KOPT-K1 (cell line): ENCODE results near the gene NSUN6.
"Not testable (repeated sequence)": the region's sequence is repeated elsewhere in the genome, so short reads cannot be mapped to it uniquely, and the experiment has no call there.

ENCODE experiments used
- H3K27ac ChIP-seq: fragments of 200-600 bp; sonication (generic); 2 replicates; pipeline ENCODE4 v1.5.1; 2016; ENCODE audit warnings: antibody characterized with exemption, mild to moderate bottlenecking, low read depth, low read length; ENCODE audit not compliant: poor library complexity, severe bottlenecking
- H3K36me3 ChIP-seq: fragments of 200-600 bp; sonication (generic); 2 replicates; pipeline ENCODE4 v1.5.1; 2017; ENCODE audit warnings: antibody characterized with exemption, mild to moderate bottlenecking, low read length, moderate library complexity; ENCODE audit not compliant: insufficient read depth
- H3K9me3 ChIP-seq: fragments of 200-600 bp; sonication (generic); 2 replicates; pipeline ENCODE4 v1.5.1; 2017; ENCODE audit warnings: antibody characterized with exemption, low read length, mild to moderate bottlenecking; ENCODE audit not compliant: insufficient read depth, poor library complexity, severe bottlenecking

Gene NSUN6

GRCh38 chr10:18639719-18640118, 11.7 kb downstream of the NSUN6 start:
- H3K36me3 ChIP-seq, H3K27ac ChIP-seq, H3K9me3 ChIP-seq: not testable (repeated sequence)

GRCh38 chr10:18637400-18637799, 14.0 kb downstream of the NSUN6 start:
- not testable (repeated sequence) for H3K9me3 ChIP-seq, H3K27ac ChIP-seq, H3K36me3 ChIP-seq

- no peaks in the 10 kb centered on the region; the same call in 1 of the 2 replicates for H3K36me3 ChIP-seq
- H3K9me3 ChIP-seq: no peaks in the 10 kb centered on the region
- H3K27ac ChIP-seq: no peak overlapping the region
These were observed 15.4 kb downstream of the NSUN6 start for GRCh38 chr10:18635995-18636394.

- not testable (repeated sequence) for H3K36me3 ChIP-seq, H3K27ac ChIP-seq, H3K9me3 ChIP-seq
These were observed 18.9 kb downstream of the NSUN6 start for GRCh38 chr10:18632500-18632899.

- H3K27ac ChIP-seq: peak overlapping the region; percentile 63
- H3K9me3 ChIP-seq: not testable (repeated sequence)
These were observed 23.9 kb downstream of the NSUN6 start for GRCh38 chr10:18627452-18628018.

GRCh38 chr10:18625886-18626285, 25.5 kb downstream of the NSUN6 start:
- no peak overlapping the region for H3K27ac ChIP-seq
- H3K36me3 ChIP-seq: peaks cover 10% of the 10 kb centered on the region
- no peaks in the 10 kb centered on the region for H3K9me3 ChIP-seq

More at GRCh38 chr10:18627452-18628018, 23.9 kb downstream of the NSUN6 start:
- H3K36me3 ChIP-seq: not testable (repeated sequence)

- peaks cover 18% of the 10 kb centered on the region for H3K36me3 ChIP-seq
- H3K9me3 ChIP-seq, H3K27ac ChIP-seq: not testable (repeated sequence)
These were observed 27.7 kb downstream of the NSUN6 start for GRCh38 chr10:18623671-18624070.

- H3K27ac ChIP-seq: no peak overlapping the region
These were observed 30.5 kb downstream of the NSUN6 start for GRCh38 chr10:18620856-18621255.

GRCh38 chr10:18619016-18619415, 32.4 kb downstream of the NSUN6 start:
- no peaks in the 10 kb centered on the region for H3K9me3 ChIP-seq
- peaks cover 39% of the 10 kb centered on the region for H3K36me3 ChIP-seq
- H3K27ac ChIP-seq: no peak overlapping the region

More at GRCh38 chr10:18620856-18621255, 30.5 kb downstream of the NSUN6 start:
- H3K9me3 ChIP-seq: no peaks in the 10 kb centered on the region
- H3K36me3 ChIP-seq: peaks cover 33% of the 10 kb centered on the region

- no peaks in the 10 kb centered on the region for H3K9me3 ChIP-seq
- H3K27ac ChIP-seq: no peak overlapping the region
- H3K36me3 ChIP-seq: peaks cover 58% of the 10 kb centered on the region
These were observed 35.0 kb downstream of the NSUN6 start for GRCh38 chr10:18616337-18616736.

GRCh38 chr10:18615618-18616017, 35.8 kb downstream of the NSUN6 start:
- Histone ChIP-seq H3K9me3 (no peaks in the 10 kb centered on the region), H3K36me3 (peaks cover 52% of the 10 kb centered on the region), H3K27ac (no peak overlapping the region)

- no peak overlapping the region for H3K27ac ChIP-seq
- H3K9me3 ChIP-seq: no peaks in the 10 kb centered on the region
- peaks cover 50% of the 10 kb centered on the region; the same call in 1 of the 2 replicates for H3K36me3 ChIP-seq
These were observed 40.2 kb downstream of the NSUN6 start for GRCh38 chr10:18611168-18611567.

GRCh38 chr10:18610517-18610916, 40.9 kb downstream of the NSUN6 start:
- H3K9me3 ChIP-seq: no peaks in the 10 kb centered on the region
- peaks cover 44% of the 10 kb centered on the region; the same call in 1 of the 2 replicates for H3K36me3 ChIP-seq
- H3K27ac ChIP-seq: no peak overlapping the region

- H3K36me3 ChIP-seq: peaks cover 41% of the 10 kb centered on the region; the same call in 1 of the 2 replicates
- no peak overlapping the region for H3K27ac ChIP-seq
- H3K9me3 ChIP-seq: no peaks in the 10 kb centered on the region
These were observed 42.8 kb downstream of the NSUN6 start for GRCh38 chr10:18608596-18608995.

GRCh38 chr10:18607503-18608378, 43.6 kb downstream of the NSUN6 start:
- no peak overlapping the region for H3K27ac ChIP-seq
- no peaks in the 10 kb centered on the region for H3K9me3 ChIP-seq
- H3K36me3 ChIP-seq: peaks cover 36% of the 10 kb centered on the region; the same call in 1 of the 2 replicates
